ENCODE data around the gene BCKDHA.
A peak's percentile ranks its signal among the peaks of the same experiment; 100 is the strongest.

Gene BCKDHA

GRCh38 chr19:41397086-41398049 is at the start of gene BCKDHA, which contains the start of gene EXOSC5:
BCKDHA (plus strand) TSS chr19:41397818; CDS start chr19:41397828, 10 bp downstream.
EXOSC5 (minus strand) TSS chr19:41397359; CDS start chr19:41397328, 31 bp downstream.
- DNase-seq: peak; percentile 91 to 99 (median 96)

GRCh38 chr19:41350735-41351338 is 46.8 kb upstream of the BCKDHA start:
- no peak for DNase-seq

- DNase-seq: peak; percentile 47 to 78 (median 64)
Measured at GRCh38 chr19:41351339-41352245, 46.0 kb upstream of the BCKDHA start.

DNA sequence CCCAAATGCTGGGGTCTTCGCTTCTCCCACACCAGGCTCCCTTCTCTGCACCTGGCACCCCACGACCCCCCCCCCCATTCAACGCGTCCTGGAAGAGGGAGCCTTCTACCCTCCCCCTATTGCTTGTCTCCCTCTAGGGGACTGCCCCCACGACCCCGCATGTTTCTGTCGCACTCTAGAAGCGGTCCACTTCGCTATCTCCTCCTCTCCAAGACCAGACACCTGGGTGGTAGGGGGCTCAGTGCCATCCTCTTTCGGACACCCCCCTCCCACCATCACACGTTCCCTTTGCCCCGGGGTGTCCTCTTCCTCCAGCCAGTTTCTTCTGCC is 45.4 kb upstream of the BCKDHA start:
- DNase-seq: no peak

DNA sequence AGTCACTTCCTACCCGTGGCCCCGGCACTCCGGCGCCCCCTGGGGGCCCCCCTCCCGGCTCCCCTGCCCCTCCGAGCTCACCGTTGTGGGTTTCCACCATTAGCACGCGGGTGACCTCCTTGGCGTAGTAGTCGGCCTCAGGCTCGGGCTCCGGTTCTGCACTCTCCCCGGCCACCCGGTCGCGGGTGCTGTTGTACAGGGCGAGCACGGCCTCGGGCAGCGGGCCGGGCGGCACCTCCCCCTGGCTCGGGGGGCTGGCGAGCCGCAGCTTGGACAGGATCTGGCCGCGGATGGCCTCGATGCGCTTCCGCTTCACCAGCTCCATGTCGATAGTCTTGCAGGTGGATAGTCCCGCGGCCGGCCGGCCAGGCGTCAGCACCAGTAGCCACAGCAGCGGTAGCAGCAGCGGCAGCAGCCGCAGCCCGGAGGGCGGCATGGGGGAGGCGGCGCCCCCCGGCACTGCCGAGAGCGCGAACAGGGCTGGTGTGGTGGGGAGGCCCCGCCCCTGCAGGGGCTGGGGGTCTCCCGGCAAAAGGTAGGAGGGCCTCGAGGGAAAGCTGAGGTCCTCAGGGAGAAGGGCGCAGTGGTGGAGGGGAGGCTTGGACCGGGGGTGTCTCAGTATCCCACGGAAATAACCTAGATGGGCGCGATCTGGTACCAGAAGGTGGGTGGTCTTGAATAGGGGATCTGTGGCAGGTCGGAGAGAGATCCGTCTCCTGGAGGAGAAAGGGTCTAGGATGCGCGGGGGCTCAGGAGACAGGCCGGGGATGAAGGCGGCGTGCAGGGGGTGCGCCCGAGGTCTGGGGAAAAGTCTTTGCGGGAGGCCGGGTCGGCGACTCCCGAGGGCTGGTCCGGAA is 44.8 kb upstream of the BCKDHA start:
- peak; percentile 49 to 79 (median 60) for DNase-seq

- peak; percentile 80 to 95 (median 84) for DNase-seq
Measured at GRCh38 chr19:41353466-41354342, 43.9 kb upstream of the BCKDHA start, which contains the start of gene TGFB1. TGFB1 (minus strand) TSS chr19:41353922; CDS start chr19:41353044, 878 bp downstream.

GRCh38 chr19:41354343-41354953 is 43.2 kb upstream of the BCKDHA start:
- DNase-seq: no peak

DNA sequence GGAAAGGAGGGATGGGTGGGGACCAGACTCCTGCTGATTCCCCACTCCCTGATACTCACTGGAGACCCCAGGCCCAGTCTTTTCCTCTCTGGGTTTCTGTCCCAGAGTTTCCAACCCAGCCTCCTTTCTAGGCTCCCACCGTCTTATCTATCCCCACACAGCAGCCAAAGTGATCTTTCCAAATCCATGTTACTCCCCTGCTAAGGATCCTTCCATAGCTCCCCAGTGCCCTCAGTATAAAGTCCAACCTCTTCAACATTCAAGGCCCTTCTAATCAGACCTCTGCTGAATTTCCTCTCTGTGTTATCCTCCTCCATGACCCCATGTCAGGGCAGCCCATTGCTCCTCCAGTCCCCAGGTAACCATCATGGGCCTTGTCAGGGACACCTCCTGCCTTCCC is 42.6 kb upstream of the BCKDHA start:
- DNase-seq: no peak

GRCh38 chr19:41355802-41356201 is 41.8 kb upstream of the BCKDHA start:
- no peak for DNase-seq

DNA sequence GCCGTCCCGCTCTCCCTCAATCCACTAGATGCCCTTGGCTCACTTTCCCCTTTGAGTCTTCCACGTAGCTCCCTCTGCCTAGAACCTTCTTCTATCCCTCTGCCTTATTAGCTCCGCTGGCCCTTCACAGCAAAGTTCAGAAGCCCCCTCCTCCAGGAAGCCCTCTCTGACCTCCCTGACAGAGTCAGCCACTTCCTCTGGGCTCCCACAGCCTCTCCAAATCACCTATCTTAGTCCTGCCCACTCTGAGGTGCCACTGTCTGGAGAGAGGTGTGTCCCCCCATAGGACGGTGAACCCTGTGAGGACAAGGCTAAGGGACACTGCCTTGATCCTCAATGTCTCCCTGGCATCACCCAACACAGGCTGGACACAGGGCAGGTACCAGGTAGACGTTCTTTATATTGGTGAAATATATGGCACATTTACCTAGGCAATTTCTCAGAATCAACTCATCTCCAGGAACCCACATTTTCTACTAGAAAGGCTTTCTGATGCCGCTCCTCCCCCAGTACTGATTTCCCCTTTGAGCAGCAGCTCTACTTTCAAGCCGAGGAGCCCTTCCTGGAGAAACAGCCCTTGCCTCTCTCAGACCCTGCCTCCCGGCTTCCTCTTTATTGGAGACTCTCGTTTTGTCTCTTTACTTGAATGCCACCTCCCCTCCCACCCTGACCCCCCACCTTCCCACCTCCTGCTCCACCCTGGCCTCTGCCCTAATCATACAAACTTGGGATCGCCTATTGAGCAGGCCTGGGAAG is 40.5 kb upstream of the BCKDHA start:
- DNase-seq: no peak

- no peak for DNase-seq
Measured at GRCh38 chr19:41357746-41358145, 39.9 kb upstream of the BCKDHA start.

DNA sequence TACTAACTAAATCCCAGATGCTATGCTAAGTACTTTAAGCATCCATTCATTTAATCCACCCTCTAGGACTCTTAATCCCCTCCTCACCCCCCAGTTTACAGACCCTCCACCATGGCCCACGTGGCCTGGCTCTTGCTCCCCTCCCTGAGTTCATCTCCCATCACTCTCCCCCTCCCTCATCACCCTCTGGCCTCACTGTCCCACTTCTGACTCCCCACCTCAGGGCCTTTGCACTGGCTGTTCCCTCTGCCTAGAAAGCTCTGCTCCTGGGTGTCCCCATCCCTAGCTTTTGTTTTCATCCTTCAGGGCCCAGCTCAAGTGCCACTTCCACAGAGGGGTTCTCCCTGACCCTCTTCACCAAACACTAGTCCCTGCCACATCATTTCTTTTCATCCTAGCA is 37.9 kb upstream of the BCKDHA start:
- DNase-seq: no peak

DNA sequence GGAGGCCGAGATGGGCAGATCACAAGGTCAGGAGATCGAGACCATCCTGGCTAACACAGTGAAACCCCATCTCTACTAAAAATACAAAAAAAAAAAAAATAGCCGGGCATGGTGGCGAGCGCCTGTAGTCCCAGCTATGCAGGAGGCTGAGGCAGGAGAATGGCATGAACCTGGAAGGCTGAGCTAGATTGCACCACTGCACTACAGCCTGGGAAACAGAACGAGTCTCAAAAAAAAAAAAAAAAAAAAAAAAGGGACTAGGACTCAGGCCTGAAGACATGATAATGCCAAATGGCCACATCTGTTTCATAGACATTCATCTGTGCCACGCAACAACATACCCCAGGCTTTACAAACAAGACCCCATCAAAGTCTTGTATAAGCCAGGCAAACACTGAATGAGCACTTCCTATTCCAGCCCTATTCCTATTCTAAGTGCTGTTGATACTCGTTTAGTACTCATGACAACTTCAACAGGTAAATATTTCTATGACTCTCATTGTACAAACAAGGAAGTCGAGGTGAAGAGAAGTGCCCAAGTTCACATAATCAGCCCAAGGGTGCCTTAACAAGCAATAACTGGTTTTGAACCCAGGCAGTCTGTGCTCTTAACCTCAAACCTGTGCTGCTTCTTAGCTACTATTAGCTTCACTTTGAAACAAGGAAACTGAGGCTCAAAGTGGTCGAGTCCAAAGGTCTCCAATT is 35.3 kb upstream of the BCKDHA start:
- no peak for DNase-seq

GRCh38 chr19:41363371-41363752 is 34.3 kb upstream of the BCKDHA start:
- DNase-seq: no peak

DNA sequence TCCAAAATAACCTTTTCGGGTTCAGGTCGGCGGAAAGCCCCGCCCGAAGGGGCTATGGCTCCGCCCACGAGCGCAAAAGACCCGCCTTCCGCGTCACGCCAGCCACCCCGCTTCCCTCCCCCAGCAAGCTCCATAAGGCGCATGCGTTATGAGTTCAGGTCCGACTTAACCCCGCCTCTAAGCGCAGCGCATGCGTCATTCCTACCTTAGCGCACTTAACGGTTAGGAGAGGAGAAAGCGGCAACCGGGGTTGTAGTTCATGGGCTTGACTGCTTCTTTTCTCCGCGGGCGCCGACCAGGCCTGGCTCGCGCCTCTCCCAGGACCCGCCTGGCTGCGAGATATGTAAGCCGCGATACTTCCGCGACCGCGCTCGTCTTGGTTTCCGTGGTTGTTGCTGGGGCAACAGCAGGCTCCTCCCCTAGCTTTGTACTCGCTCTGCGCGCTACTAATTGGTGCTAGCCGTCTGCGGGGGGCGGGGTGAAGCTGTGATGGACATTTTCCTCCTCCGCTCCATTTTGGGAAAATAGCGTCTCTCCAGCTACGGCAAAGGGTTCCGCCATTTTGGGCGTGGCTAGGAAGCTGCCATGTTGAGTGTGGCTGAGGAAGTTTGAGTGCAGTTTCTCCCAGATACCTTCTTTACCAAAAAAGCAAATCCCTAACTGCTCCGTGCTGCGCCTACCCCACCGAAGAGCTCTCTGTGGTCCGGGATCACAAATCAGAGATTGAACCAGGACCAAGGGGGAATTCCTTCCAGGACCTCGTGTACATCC is 33.7 kb upstream of the BCKDHA start, which contains the start of gene B9D2:
Gene B9D2 (minus strand): TSS at position 397 of the 771 bp plus-strand sequence. CDS start 630 bp downstream, outside the sequence.
- DNase-seq: peak; percentile 93 to 98 (median 97)

DNA sequence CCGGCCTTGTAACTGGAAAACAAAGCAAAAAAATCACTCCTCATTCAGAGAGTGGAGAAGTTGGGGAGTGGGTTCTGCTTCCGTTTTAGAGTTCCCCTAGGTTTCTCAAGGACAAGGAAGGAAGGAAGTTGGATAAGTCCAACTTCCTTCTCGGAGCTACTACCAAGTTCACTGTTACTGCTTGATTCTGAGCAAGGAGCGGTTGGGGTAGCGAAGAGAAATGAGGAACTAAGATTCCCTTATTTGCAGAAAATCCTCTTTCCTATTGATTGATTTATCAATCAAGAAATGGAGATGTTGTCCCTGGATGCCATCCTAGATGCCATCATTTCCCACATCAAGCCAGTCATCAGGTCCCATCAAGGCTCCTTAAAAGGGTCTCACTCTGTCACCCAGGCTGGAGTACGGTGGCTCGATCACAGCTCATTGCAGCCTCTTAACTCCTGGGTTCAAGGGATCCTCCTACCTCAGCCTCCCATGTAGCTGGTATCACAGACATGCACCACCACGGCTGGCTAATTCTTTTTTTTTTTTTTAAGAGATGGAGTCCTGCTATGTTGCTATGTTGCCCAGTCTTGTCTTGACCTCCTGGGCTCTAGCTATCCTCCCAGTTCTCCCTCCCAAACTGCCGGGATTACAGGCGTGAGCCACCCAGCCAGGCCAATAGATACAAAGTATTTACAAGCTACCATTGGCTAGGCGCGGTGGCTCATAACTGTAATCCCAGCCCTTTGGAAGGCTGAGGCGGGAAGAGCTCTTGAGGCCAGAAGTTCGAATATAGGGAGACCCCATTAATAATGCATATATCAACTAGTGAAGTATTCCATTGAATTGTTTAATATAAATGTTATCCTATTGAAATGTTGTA is 32.9 kb upstream of the BCKDHA start:
- DNase-seq: no peak

- no peak for DNase-seq
Measured at GRCh38 chr19:41366089-41366488, 31.5 kb upstream of the BCKDHA start.

All from activated naive CD4-positive, alpha-beta T cell (primary cell).